ENCODE measurements around the gene COL20A1.

COL20A1 gene

DNA sequence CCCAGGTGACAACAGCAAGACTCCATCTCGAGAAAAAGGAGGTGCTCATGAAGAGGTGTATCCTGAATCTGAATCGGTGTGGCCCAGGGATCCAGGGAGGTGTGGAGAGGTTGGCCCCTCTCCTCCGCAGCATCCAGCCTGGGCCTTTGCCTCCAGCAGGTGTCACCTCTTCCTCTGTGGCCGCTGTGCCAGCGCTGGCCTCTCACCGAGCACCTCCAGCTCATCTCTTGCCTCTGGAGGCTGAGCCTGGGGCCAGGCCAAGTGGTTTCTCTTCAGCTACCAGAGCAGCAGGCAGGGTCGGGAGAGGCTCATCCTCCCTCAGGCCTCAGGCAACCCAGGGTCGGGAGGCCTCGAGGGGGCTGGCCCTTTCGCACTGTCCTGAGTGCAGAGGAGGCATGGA is 1.2 kb upstream of the COL20A1 start:
- TF ChIP-seq, protein P1, sequence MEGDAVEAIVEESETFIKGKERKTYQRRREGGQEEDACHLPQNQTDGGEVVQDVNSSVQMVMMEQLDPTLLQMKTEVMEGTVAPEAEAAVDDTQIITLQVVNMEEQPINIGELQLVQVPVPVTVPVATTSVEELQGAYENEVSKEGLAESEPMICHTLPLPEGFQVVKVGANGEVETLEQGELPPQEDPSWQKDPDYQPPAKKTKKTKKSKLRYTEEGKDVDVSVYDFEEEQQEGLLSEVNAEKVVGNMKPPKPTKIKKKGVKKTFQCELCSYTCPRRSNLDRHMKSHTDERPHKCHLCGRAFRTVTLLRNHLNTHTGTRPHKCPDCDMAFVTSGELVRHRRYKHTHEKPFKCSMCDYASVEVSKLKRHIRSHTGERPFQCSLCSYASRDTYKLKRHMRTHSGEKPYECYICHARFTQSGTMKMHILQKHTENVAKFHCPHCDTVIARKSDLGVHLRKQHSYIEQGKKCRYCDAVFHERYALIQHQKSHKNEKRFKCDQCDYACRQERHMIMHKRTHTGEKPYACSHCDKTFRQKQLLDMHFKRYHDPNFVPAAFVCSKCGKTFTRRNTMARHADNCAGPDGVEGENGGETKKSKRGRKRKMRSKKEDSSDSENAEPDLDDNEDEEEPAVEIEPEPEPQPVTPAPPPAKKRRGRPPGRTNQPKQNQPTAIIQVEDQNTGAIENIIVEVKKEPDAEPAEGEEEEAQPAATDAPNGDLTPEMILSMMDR (IDR thresholded peaks at IDR 0.05): no peak

- TF ChIP-seq, protein P1 (IDR thresholded peaks at IDR 0.05): no peak
Measured at GRCh38 chr20:63292292-63292701, 689 bp upstream of the COL20A1 start.

GRCh38 chr20:63293456-63293855 is 470 bp downstream of the COL20A1 start:
- TF ChIP-seq, protein P1 (IDR thresholded peaks at IDR 0.05): no peak

- TF ChIP-seq, protein P1 (IDR thresholded peaks at IDR 0.05): no peak
Measured at GRCh38 chr20:63293871-63294535, 1.0 kb downstream of the COL20A1 start.

GRCh38 chr20:63294536-63294900 is 1.5 kb downstream of the COL20A1 start:
- TF ChIP-seq, protein P1 (IDR thresholded peaks at IDR 0.05): no peak

DNA sequence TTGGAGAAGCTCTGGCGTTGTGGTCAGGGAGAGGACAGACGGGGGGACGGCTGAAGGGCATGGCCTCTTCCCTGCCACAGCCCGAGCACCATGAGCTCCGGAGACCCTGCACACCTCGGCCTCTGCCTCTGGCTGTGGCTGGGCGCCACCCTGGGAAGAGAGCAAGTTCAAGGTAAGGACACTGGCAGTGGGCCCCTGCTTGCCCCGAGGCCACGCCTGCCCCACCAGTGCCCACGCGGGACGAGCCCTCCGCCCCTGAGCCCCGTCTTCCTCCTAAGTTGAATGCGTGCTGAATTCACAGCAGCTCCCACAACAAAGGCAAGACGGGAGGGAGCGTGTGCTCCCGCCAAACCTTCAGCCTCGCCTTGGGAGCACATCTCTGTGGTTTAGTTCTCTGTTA is 2.0 kb downstream of the COL20A1 start:
- TF ChIP-seq, protein P1 (IDR thresholded peaks at IDR 0.05): no peak

- TF ChIP-seq, protein P1 (IDR thresholded peaks at IDR 0.05): no peak
Measured at GRCh38 chr20:63295422-63295821, 2.4 kb downstream of the COL20A1 start.

GRCh38 chr20:63295846-63296245 is 2.9 kb downstream of the COL20A1 start:
- TF ChIP-seq, protein P1 (IDR thresholded peaks at IDR 0.05): no peak
